NCI-H345 (cell line): ENCODE results near the gene EXOC1.

Experiments used
- DNase-seq: peaks from one replicate; lab custom pipeline; 2025; lab: John Stamatoyannopoulos, UW

The EXOC1 gene

DNA sequence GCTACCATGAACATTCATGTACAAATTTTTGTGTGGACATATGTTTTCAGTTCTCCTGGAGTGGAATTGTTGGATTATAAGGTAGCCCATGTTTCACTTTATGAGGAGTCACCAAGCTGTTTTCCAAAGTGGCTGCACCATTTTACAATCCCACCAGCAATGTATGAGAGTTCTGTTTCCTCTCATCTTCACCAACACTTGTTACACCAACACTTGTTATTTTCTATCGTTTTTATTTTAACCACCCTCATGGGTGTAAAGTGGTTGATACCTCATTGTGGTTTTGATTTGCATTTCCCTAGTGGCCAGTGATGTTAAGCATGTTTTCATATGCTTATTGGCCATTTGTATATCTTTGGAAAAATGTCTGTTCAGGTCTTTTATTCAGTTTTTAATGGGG is 4.1 kb downstream of the EXOC1 start:
- DNase-seq, result no peak

DNA sequence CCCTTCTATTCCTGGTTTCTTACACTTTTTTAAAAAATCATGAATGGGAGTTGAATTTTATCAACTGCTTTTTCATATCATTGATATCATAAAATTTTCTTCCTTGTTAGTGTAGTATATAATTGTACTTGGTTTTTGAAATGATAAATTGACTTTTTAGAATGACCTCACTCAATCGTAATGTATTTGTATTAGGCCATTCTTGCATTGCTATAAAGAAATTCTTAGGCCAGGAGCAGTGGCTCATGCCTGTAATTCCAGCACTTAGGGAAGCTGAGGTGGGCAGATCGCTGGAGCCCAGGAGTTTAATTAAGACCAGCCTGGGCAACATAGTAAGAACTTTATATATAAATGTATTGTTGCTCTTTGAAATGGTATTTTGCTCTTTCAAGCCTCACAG is 6.3 kb downstream of the EXOC1 start:
- DNase-seq, result no peak

DNA sequence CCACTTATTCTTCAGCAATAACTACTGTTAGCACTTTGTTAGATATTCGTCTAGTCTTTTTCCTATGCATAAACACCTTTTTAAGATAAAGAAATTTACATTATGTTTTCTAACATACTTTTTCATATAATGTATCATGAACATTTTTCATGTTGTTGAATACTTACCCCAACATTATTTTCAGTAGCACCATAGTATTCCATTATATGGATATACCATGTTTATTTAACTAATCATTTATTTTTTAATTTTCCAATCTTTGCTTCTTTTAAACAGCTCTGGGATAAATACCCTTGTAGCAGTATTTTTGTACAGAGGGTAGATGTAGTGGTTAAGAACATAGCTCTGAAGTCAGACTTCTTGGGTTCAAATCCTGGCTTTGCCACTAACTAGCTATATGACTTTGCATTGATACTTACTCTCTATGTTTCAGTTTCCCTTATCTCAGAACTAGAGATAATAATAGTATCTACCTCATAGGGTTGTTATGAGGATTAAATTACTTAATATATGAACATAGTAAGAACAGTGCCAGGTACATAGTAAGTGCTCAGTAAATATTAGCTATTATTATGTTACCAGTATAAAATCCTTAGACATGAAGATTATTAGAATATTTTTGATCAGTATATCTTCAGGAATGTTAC is 11.3 kb downstream of the EXOC1 start:
- DNase-seq, result no peak

DNA sequence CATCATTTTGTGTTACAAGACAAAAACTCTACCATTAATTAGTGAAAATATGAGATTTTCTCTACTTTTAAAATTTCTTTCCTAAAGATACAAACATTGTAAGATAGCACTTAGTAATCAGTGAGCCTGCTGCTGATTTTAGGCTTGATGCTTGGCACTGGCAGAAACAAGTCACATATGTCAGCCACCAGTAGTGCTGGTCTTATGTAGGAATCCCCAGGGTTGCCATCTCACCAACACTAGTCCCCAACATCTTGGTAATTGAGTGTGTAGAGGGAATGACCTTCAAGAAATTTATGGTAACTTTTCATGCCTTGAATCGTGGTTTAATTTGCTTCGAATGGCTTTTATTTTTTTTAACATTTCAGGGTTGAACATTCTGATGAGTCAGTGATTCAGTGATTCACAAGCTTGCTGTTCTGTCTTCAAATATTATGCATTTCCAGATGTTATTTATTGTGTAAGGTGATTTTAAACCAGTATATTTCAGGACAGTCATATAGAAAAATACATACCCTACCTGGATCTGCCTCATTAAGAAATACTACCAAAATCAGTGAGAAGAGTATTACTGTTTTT is 11.9 kb downstream of the EXOC1 start:
- no peak for DNase-seq

DNA sequence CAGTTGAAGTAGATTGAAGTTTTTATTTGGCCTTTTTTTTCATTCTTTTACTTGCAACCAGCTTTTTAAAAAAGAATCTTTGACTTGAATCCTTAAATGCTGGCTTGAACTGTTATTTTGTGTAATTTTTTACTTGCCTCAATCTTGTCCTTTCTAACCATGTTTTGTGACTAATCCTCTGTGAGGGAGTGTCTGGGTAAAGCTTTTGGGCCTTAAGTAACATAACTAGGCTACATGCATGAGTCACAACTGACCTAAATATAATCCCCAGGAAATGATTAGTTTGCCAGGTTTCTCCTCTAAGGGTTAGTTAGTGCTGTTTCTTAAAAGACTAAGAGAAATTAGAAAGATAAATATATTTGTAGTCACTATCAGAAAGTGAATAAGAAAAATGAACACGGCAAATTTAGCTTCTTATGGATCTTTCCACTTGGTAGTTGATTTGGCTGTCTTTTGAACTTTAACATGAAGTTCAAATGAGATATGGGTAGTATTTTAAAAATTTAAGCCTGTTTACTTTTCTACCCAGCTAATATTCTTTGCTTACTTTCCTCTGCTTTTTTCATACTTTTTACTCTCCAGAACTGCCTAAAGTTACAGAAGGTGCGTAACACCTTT is 13.0 kb downstream of the EXOC1 start:
- no peak for DNase-seq

DNA sequence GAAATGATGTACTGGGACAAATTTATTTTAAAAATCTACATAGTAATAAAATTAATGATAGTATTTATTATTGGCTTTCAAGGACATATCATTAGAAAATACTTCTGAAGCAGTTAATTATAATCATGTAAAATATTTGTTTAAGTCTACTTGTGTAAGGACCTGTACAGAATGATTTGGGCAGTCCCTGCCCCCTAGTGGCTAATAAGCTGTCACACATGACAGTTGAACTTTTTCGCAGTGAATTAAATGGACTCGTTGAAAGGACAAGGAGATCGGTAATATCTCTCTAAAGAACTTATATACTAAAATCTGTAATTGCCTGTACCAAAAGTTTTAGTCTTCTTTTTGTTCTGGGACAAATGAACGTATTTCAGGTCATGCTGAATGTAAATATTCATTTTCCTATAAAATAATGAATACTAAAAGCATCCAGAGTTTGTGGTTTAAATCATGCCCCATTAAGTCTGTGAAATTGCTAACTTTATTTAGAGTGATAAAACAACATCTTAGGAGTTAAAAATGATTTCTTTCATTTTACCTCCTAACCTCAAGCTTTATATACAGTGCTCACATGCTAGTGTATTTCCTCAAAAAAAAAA is 13.6 kb downstream of the EXOC1 start:
- DNase-seq, result peak; percentile 49

DNA sequence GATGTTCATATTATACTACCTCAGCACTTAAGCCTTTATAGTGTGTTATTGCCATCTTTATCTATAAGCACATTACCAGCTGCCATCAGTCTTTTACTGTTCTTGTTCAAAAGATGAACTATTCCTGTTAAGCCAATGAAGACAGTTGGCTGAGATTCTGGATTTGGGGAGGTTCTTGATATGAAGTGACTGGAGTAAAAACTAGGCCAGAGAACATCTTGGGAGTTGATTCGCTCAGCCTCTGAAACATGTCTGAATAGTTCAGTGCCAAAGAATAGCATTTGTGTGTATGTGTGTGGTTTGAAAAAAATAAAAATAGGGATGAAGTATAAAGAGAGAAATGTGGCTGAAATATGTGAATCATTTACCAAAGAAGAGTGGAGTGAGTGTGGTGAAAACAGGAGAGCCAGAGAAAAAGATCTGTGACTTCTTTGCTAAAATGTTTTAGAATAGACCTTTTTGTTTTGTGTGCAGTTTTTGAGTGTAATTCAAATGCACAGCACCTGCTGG is 15.2 kb downstream of the EXOC1 start:
- DNase-seq, result no peak

DNA sequence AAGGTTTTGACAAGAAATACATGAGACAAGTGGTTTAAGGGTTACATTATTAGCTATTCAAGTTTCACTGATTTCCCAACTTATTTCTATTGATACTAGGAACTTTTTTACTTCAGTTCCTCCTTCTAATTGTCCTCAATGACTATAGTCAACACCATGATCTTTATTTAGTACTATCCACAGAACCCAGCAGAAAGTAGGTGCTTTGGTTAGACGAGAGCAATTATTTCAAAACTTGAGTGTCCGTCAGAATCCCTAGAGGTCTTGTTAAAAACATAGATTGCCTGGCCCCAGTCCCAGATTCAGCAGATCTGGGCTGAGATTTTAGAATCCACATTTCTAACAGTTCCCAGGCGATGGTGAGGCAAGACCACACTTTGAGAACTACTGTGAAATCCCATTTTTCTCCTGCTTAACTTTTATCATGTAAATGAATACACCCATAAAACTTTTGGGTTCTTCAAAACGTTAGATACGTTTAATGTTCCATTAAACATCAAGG is 17.9 kb downstream of the EXOC1 start:
- no peak for DNase-seq

DNA sequence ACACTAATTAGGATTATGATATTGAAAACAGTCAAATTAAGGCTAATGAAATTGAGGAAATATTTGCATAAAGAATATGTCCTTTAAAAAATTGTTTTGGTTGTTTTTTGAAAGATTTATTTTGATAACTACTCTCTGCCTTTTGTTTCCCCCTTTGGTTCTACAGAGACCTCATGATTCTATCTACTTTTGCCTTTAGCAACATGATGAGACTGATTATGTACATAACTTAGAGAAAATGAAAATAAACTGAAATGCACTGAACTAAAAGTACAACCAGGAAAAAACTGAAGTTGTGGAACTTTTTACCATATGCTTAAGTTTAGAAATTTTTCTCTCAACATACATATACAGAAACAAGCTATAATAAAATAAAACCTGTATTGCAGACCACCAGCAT is 21.4 kb downstream of the EXOC1 start:
- DNase-seq, result no peak

DNA sequence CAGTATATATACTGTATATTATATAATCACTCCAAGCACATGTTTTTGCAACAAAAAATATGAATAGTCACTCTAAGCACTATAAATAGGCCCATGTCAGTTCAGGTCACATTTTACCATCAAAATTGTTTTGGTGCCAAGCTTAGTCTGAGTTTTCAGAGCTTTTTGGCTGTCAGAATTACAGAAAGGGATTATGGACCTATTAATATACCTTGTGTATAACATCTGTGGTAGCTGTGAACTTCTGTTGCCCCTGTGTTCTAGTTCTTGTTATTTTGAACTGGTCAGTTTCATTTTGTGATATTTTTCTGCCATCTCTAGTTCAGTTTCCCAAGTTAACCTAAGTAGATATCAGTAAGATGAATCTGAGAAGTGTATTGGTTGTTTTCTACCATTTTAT is 22.9 kb downstream of the EXOC1 start:
- no peak for DNase-seq

DNA sequence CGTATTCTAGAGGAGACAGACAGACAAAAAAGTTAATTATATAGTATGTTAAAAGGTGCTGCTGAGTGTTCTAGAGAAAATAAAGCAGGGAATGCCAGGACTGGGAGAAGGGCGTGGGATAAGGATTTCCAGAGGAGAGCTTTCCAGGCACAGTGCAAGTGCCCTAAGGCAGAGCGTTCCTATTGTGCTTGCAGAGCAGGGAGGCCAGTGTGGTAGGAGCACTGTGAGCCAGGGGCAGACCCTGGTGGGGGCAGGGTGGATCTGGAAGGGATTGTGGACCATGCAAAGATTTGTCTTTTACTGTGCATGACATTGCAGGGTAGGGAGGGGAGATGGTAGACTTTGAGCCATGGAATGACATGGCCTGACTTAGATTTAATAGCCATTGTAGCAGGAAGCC is 25.8 kb downstream of the EXOC1 start:
- DNase-seq, result no peak

DNA sequence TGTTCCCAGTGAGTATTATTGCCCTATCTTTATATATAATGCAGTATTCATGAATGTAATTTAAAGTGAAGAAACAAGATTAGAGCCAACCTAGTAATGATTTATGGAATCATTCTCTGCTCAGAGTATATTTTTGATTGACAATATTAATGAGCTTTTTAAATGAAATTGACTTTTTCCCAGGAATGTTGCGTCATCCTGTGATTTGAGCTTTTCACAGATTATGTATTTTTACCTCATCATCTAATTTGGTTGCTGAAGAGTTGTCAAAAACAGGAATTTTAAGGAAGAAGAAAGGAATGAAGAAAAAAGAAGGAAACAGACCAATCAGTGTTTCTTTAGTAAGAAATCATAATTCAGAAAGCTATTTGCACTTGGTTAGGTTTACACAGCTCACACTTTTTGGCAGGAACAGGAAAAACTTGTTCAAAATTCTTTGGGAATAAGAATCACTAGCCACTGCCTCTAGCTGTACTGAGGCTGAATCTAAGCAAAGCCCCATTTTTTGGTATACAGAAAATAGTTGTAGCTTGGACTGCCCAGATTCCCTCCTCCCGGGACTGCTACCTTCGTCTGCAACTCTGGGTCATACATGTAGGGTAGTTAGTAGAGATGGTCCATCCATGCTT is 27.3 kb downstream of the EXOC1 start:
- DNase-seq, result no peak

DNA sequence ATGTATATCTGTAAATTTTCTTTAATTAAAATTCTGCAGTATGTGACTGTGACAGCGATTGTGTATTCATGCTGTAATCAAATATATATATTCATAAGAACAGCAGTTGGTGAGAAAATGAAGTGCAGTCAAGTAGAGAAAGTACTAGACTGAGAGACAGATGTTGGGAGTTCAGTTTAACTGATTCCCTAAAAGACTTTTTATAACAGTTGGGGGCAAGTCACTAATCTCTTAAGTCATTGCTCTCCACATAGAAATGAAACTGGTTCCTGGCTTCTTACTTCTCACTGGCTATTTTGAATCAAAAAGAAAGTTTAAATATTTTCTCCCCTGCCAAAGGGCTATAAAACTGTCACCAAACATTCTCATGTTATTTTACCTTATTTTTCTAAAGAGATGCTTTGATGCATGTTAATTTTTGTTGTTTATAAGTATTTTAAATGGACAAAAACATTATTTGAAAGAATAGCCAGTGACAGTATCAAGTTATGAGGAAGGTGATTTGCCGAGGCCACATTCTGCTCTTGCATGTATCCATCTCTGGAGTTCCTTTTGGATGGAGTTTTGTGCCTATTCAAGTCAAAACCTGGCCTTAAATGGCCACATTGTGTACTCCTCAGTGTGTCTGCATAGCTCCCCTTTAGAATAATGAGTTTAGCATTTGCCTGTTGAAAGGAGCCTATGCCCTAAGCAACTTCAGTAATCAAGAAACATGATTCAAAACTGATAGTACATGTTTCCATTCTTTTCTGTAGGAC is 30.8 kb downstream of the EXOC1 start:
- no peak for DNase-seq

DNA sequence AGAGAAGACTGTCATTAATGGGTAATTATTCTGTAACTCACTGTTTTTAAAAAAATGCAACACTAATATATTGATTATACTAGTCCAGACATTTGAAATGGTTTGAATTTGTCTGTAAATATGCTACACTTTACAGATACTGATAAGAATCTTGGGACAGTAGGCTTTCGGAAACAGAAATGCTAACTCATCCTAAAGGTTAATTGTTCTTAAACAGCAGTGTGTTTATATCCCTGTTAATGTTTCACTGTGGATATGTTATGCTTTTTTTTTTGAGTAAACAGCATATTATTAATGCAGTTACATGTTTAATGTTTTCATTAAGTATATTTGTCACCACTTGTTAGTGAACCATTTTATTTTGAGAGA is 31.4 kb downstream of the EXOC1 start:
- no peak for DNase-seq

DNA sequence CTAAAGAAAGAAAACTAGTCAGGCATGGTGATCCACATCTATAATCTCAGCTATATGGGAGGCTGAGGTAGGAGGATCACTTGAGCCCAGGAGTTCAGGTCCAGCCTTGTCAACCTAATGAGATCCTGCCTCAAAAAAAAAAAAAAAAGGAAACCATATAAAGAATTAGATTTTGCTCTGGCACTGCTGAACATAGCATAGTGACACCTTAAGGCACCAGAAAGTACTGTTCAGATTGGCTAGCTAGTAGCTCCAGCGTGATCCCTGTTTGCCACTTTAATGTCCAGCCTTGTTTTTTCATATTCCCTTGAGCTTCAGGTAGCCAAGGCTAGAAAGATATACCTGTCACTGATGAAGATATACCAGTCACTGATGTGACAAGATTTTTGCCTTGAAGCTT is 34.1 kb downstream of the EXOC1 start:
- no peak for DNase-seq

DNA sequence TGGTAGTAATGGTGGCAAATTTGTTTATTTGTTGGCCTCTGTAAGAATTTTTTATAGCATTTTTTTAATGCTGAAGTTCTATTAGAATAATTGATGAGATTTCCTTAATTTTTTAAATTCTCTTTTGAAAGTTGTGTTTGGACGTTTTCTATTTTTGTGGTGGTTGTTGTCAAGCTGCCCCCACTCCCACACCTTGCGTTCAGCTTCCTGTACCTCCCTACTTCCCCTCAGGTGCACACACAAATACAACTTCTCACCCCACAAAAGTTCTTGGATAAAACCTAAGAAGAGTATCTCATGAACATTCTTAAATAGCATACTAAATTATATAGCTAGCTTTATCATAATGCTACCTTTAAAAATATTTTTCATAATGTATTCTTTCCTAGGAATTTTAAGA is 38.7 kb downstream of the EXOC1 start:
- no peak for DNase-seq

DNA sequence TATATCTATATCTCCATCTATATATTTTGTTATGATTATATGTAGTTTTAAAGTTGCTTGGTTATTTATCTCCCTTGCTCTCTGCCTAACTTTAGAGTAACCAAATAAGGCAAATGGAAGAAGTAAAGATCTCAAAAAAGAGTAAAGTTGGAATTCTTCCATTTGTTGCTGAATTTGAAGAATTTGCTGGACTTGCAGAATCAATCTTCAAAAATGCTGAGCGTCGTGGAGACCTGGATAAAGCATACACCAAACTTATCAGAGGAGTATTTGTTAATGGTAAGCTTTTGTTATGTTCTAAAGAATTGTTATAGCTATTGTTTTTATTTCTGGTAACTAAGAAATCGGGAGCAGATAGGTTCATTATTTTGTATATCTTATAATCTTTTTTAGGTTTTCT is 43.2 kb downstream of the EXOC1 start:
- no peak for DNase-seq

DNA sequence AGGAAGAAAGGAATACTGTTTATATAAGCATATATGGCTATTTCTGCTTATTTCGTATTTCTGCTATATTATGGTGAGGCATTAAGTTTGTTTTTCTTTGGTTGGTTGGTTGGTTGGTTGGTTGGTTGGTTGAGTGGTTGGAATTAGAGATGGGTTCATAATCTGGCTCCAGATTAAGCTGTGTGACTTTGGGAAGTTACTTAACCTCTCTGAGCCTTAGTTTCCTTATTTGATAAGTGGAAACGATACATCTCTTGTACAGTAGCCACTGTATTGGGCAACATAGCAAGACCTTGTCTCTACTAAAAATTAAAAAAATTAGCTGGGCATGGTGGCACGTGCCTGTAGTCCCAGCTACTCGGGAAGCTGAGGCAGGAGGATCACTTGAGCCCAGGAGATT is 49.2 kb downstream of the EXOC1 start:
- no peak for DNase-seq

DNA sequence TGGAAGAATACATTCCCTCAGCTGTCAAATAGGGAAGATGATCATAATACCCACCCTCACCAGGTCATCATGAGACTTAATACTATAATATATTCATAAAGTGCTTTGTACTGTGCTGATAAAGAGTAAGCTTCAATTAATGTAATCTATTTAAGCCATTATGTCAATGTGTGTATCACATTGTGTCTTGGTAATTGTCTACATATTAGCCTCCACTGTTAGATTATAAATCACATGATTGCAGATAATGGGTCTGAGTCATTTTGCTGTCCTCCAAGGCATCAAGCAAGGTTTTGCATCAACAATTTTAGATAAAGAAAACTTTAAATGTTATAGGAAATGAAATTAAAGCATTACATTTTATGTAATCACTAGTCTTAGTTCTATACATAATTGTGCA is 50.1 kb downstream of the EXOC1 start:
- no peak for DNase-seq

DNA sequence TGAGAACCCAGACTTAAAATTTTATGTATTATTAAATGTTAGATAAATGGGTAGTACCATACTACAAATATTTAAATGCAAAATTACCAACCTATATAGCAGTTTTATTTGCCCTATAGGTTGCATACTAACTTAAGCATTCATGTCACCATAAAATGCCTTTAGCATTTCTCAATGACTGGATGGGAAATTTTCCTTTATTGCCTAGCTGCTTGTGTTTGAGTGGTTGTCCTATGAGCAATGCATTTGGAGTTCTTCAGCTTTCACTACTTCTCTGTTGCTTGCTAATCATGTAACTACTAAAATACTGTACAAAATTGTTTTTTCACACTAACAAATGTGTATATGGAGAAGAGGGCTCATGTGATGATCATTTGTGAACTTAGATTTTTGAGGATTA is 51.1 kb downstream of the EXOC1 start:
- no peak for DNase-seq

DNA sequence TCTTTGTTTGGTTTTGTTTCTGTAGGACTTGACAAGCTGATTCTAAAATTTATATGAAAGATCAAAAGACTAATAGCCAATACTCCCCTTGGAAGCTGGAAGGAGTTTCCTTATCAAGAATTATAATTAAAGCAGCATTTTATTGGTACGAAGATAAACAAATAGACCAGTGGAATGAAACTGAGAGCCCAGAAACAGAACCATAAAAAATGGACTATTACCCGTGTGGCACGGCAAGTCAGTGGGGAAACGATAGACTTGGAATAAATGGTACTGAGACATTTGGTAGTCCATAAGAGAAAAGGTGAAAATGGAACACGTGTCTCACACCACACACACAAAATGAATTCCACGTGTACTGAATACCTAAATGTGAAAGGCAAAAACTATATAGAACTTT is 52.9 kb downstream of the EXOC1 start:
- DNase-seq, result no peak

DNA sequence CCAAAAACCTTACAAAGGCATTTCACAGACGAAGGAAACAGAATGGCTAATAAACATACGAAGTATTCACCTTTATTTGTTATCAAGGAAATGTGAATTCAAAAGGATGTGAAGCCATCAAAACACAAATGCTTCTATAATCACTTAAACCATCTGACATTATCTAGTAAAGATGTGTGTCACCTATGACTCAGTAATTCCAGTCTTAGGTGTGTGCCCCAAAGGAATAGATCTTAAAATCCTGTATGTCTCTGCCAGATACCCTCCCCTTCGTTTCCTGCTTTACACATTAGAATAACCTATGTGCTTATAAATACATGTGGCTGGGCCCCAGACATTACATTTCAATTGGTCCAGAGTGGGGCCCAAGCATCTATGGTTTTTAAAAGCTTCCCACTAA is 53.5 kb downstream of the EXOC1 start:
- no peak for DNase-seq
